Measurements from ENCODE around the gene SIPA1L3. TPM values are rescaled to one million over a fixed set of nuclear protein-coding genes. Genes with fewer than 3 reads are reported as not detected.

Gene SIPA1L3
- total RNA-seq, 1 experiment from 2014 or later = 36.0 TPM

DNA sequence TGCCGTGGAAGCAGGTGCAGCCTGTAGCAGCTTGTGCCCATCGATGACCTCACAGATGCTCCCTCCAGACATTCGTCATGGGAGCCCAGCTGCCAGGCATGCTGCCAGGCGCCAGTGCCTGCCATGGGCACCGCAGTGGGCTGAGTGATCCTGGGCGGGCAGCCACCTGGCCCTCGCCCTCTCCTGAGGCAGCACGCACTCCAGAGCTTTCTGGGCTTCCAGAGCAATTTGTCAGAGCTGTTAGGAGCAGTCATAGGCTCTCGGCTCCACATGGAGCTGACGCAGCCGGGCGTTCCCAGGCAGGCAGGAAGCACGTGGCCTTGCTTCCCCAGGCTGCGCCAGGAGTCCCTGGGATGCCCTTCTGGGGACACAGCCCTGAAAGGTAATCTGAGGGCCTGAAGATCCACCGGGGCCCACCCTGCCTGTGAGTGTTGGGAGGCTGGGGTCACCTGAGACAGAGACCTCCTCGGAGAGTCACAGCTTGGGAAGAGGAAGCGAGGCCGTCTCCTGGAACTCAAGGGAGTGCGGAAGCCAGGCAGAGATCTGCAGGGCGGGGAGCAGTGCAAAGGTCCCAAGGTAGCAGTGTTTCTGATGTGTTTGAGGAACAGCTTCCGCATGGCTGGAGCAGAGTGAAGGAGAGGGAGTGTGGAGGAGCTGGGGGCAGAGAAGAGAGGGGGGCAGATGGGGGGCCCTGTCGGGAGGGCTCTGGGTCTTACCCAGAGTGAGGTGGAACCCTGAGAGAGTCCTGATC lies 266.5 kb downstream of the SIPA1L3 start:
- Mint-ChIP-seq H3K36me3 (ENCODE audit: insufficient read depth, unreplicated experiment) (peaks cover 33% of the 10 kb centered on the region), H3K4me3 (ENCODE audit: unreplicated experiment) (peak overlapping the region; percentile 79), H3K27me3 (ENCODE audit: insufficient read depth, unreplicated experiment) (no peaks in the 10 kb centered on the region), H3K9me3 (ENCODE audit: unreplicated experiment) (no peaks in the 10 kb centered on the region), H3K4me1 (ENCODE audit: insufficient read depth, unreplicated experiment) (peaks cover 19% of the 10 kb centered on the region), H3K27ac (ENCODE audit: low read depth, unreplicated experiment) (peak overlapping the region; percentile 97)
- TF ChIP-seq, protein P1, sequence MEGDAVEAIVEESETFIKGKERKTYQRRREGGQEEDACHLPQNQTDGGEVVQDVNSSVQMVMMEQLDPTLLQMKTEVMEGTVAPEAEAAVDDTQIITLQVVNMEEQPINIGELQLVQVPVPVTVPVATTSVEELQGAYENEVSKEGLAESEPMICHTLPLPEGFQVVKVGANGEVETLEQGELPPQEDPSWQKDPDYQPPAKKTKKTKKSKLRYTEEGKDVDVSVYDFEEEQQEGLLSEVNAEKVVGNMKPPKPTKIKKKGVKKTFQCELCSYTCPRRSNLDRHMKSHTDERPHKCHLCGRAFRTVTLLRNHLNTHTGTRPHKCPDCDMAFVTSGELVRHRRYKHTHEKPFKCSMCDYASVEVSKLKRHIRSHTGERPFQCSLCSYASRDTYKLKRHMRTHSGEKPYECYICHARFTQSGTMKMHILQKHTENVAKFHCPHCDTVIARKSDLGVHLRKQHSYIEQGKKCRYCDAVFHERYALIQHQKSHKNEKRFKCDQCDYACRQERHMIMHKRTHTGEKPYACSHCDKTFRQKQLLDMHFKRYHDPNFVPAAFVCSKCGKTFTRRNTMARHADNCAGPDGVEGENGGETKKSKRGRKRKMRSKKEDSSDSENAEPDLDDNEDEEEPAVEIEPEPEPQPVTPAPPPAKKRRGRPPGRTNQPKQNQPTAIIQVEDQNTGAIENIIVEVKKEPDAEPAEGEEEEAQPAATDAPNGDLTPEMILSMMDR (IDR thresholded peaks at IDR 0.05; ENCODE audit: unreplicated experiment) = no peak
- DNase-seq (ENCODE audit: unreplicated experiment) = peak; percentile 99
- BruUV-seq (replicated peaks) = no TSS peak
- intact Hi-C loops (cut with micrococcal nuclease) = no loop called here
- CTCF ChIA-PET = interaction anchor here (0.6 to 1.2 kb wide), 6 partner anchors 39 to 471 kb away, joined by 3 to 5 read pairs (median 3); no protein-coding TSS in a partner anchor
- POLR2A ChIA-PET = interaction anchor here (0.6 to 1.1 kb wide), 3 partner anchors 36 to 192 kb away, joined by 3 read pairs; no protein-coding TSS in a partner anchor

DNA sequence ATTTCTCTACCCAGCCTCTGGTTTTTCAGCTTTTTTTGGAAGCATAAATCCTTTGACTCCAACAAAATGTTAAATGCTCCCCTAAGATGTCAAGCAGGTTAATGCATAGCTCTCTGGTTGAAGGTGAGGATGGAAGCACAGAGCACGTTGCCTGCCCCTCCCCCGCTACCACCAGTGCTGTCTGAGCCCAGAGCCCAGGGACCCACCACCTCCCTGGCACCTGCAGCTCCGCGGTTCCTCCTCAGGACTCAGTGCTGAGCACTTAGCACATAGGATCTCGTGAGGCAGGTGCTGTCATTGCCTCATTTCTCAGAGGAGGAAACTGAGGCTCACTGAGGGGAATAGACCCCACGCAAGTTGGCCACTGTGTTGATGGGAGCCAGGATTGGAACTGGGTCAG lies 268.4 kb downstream of the SIPA1L3 start:
- ChIA-PET POLR2A (no interaction called here), CTCF (interaction anchor here (1.0 to 1.2 kb wide), 2 partner anchors 273 to 276 kb away, joined by 3 to 5 read pairs; no protein-coding TSS in a partner anchor)
- no peaks in the 10 kb centered on the region for H3K9me3 Mint-ChIP-seq (ENCODE audit: unreplicated experiment)
- intact Hi-C loops (cut with micrococcal nuclease) = no loop called here
- no TSS peak for BruUV-seq (replicated peaks)
- H3K4me3 Mint-ChIP-seq (ENCODE audit: unreplicated experiment) = no peak overlapping the region
- H3K27me3 Mint-ChIP-seq (ENCODE audit: insufficient read depth, unreplicated experiment) = no peaks in the 10 kb centered on the region
- peaks cover 19% of the 10 kb centered on the region for H3K4me1 Mint-ChIP-seq (ENCODE audit: insufficient read depth, unreplicated experiment)
- DNase-seq (ENCODE audit: unreplicated experiment) = no peak
- H3K36me3 Mint-ChIP-seq (ENCODE audit: insufficient read depth, unreplicated experiment) = peaks cover 47% of the 10 kb centered on the region
- H3K27ac Mint-ChIP-seq (ENCODE audit: low read depth, unreplicated experiment) = no peak overlapping the region
- TF ChIP-seq, protein P1 (IDR thresholded peaks at IDR 0.05; ENCODE audit: unreplicated experiment) = no peak

DNA sequence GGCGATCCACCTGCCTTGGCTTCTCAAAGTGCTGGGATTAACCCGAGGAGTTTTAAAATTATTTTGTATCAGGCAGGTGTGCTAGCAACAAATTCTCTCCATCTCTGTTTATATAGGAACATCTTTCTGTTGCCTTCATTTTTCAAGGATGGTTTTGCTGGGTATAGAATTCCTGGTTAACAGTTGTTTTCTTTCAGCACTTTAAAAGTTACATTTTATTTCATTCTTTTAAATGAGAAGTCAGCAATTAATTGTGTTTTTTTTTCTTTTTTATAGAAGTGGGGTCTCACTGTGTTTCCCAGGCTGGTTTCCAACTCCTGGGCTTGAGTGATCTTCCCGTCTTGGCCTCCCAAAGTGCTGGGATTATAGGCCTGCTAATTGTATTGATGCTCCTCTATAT lies 273.1 kb downstream of the SIPA1L3 start:
- Mint-ChIP-seq H3K27ac (ENCODE audit: low read depth, unreplicated experiment) (no peak overlapping the region), H3K27me3 (ENCODE audit: insufficient read depth, unreplicated experiment) (no peaks in the 10 kb centered on the region), H3K36me3 (ENCODE audit: insufficient read depth, unreplicated experiment) (peaks cover 56% of the 10 kb centered on the region), H3K9me3 (ENCODE audit: unreplicated experiment) (no peaks in the 10 kb centered on the region), H3K4me1 (ENCODE audit: insufficient read depth, unreplicated experiment) (peaks cover 3% of the 10 kb centered on the region), H3K4me3 (ENCODE audit: unreplicated experiment) (no peak overlapping the region)
- intact Hi-C loops (cut with micrococcal nuclease) = no loop called here
- POLR2A ChIA-PET = no interaction called here
- CTCF ChIA-PET = interaction anchor here (0.6 kb wide), 1 partner anchor 138 kb away, joined by 3 read pairs; no protein-coding TSS in a partner anchor
- no TSS peak for BruUV-seq (replicated peaks)
- TF ChIP-seq, protein P1 (IDR thresholded peaks at IDR 0.05; ENCODE audit: unreplicated experiment) = no peak
- no peak for DNase-seq (ENCODE audit: unreplicated experiment)

DNA sequence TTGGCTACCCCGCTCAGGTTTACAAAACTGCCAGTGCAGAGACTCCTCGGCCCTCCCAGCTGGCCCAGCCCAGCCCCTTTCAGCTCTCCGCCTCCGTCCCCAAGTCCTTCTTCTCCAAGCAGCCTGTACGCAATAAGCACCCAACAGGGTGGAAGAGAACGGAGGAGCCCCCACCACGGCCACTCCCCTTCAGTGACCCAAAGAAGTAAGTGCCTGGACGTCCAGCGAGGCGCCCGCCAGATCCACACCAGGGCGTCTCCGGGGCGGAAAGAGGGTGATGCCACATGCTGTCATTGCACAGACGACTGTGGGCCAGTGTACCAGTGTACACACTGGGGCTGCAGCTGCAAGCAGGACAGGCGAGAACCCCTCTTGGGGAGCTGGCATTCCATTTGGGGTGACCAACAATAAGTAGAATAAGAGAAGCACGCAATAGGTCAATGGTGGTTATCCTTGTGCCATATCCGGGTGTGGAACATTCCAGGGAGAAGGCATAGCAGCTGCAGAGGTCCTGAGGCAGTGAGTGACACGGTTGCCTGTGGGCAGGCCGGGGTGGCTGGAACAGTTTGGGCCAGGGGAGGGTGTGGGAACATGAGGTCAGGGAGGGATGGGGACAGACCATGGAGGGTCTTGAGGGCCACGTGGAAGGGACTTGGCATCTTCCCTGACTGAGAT lies 275.7 kb downstream of the SIPA1L3 start:
- intact Hi-C loops (cut with micrococcal nuclease) = no loop called here
- no peak overlapping the region for H3K4me3 Mint-ChIP-seq (ENCODE audit: unreplicated experiment)
- H3K4me1 Mint-ChIP-seq (ENCODE audit: insufficient read depth, unreplicated experiment) = peaks cover 4% of the 10 kb centered on the region
- ChIA-PET POLR2A (no interaction called here), CTCF (interaction anchor here (0.6 to 3.8 kb wide), 2 partner anchors 50 to 280 kb away, joined by 3 to 9 read pairs; no protein-coding TSS in a partner anchor)
- no peak for DNase-seq (ENCODE audit: unreplicated experiment)
- H3K27ac Mint-ChIP-seq (ENCODE audit: low read depth, unreplicated experiment) = no peak overlapping the region
- H3K9me3 Mint-ChIP-seq (ENCODE audit: unreplicated experiment) = no peaks in the 10 kb centered on the region
- no peaks in the 10 kb centered on the region for H3K27me3 Mint-ChIP-seq (ENCODE audit: insufficient read depth, unreplicated experiment)
- peaks cover 63% of the 10 kb centered on the region for H3K36me3 Mint-ChIP-seq (ENCODE audit: insufficient read depth, unreplicated experiment)
- BruUV-seq (replicated peaks) = no TSS peak
- TF ChIP-seq, protein P1 (IDR thresholded peaks at IDR 0.05; ENCODE audit: unreplicated experiment) = no peak
